ENCODE results near the gene TMEM63B. TPM values are rescaled to one million over a fixed set of nuclear protein-coding genes. Genes with fewer than 3 reads are reported as not detected.

The TMEM63B gene
- total RNA-seq, result 13.0 and 23.9 TPM in 2 replicates

GRCh38 chr6:44127186-44128019 is at the start of gene TMEM63B, which contains the start of gene MRPL14:
TMEM63B (plus strand) TSS chr6:44127554; CDS start chr6:44134585, 7,031 bp downstream.
MRPL14 (minus strand) TSS chr6:44127452; CDS start chr6:44116611, 10,841 bp downstream.

DNA sequence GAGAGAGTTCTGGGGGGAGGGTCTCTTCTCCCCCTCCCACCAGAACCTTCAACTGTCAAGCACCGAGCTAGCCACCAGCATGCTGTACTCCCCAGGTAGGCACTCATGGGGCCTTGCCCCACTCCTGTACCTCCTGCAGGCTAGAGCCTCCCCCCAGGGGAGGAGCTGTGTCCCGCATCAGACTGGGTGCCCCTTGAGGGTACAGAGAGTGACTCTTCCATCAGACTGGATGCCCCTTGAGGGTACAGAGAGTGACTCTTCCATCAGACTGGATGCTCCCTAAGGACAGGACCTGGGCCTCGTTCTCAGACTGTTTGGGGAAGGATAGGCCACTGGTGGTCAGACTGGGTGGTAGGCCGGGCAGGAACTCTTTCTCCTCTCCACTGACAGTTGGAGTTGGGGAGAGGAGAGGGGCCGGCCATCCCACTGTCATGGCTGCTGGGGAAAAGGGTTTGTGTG is 31.4 kb downstream of the TMEM63B start, which contains the start of gene CAPN11:
Gene CAPN11, plus strand, starts transcription at position 51 of the 459 bp plus-strand sequence. Its CDS starts 29 bp downstream, at position 80.

Other genes with a start within 250 kb of the TMEM63B start
- 35.7 and 39.7 TPM in 2 replicates for gene MRPL14, start 102 bp upstream of the TMEM63B start, total RNA-seq
- gene CAPN11, start 31.3 kb downstream of the TMEM63B start, total RNA-seq, result 0.12 and 0.34 TPM in 2 replicates
- gene MYMX, start 89.4 kb downstream of the TMEM63B start, total RNA-seq, result not detected in 2 replicates
- gene SLC29A1, start 96.0 kb downstream of the TMEM63B start, total RNA-seq, result 6.1 and 9.5 TPM in 2 replicates
- 553 and 563 TPM in 2 replicates for gene HSP90AB1, start 119.5 kb downstream of the TMEM63B start, total RNA-seq
- 38.7 and 42.3 TPM in 2 replicates for gene SLC35B2, start 130.0 kb downstream of the TMEM63B start, total RNA-seq
- 6.2 and 6.5 TPM in 2 replicates for gene NFKBIE, start 138.0 kb downstream of the TMEM63B start, total RNA-seq
- gene TMEM151B, start 142.9 kb downstream of the TMEM63B start, total RNA-seq, result 0.06 TPM in 1 of 2 replicates, not detected in the other
- 6.5 and 7.0 TPM in 2 replicates for gene AARS2, start 185.8 kb downstream of the TMEM63B start, total RNA-seq
- gene SPATS1, start 215.1 kb downstream of the TMEM63B start, total RNA-seq, result not detected in 2 replicates